ENCODE results near the gene CLN5. TPM values are rescaled to one million over a fixed set of nuclear protein-coding genes. Genes with fewer than 3 reads are reported as not detected.

The CLN5 gene
- total RNA-seq, 1 donor from 2014 or later = 15.0 TPM

DNA sequence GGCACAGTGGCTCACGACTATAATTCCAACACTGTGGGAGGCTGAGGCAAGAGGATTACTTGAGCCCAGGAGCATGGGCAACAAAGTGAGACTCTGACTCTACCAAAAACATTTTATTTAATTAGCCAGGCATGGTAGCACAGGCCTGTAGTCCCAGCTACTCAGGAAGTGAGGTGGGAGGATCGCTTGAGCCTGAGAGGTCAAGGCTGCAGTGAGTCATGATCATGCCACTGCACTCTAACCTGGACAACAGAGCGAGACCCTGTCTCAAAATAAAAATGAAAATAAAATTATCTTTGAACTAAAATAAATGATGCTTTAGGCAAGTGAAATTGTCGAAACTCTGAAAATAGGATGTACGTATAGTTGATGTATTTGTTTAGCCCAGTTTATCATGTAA is 8.2 kb upstream of the CLN5 start:
- intact Hi-C loops (cut with micrococcal nuclease) = no loop called here
- no peak for DNase-seq
- Histone ChIP-seq H3K4me3 (no peak overlapping the region), H3K36me3 (no peaks in the 10 kb centered on the region), H3K9me3 (replicated peaks) (no peaks in the 10 kb centered on the region), H3K27ac (replicated peaks) (no peak overlapping the region), H3K4me1 (peaks cover 8% of the 10 kb centered on the region), H3K27me3 (ENCODE audit: low read depth) (peaks cover 30% of the 10 kb centered on the region)
- TF ChIP-seq, protein P1, sequence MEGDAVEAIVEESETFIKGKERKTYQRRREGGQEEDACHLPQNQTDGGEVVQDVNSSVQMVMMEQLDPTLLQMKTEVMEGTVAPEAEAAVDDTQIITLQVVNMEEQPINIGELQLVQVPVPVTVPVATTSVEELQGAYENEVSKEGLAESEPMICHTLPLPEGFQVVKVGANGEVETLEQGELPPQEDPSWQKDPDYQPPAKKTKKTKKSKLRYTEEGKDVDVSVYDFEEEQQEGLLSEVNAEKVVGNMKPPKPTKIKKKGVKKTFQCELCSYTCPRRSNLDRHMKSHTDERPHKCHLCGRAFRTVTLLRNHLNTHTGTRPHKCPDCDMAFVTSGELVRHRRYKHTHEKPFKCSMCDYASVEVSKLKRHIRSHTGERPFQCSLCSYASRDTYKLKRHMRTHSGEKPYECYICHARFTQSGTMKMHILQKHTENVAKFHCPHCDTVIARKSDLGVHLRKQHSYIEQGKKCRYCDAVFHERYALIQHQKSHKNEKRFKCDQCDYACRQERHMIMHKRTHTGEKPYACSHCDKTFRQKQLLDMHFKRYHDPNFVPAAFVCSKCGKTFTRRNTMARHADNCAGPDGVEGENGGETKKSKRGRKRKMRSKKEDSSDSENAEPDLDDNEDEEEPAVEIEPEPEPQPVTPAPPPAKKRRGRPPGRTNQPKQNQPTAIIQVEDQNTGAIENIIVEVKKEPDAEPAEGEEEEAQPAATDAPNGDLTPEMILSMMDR (IDR thresholded peaks at IDR 0.05; ENCODE audit: borderline replicate concordance) = no peak

DNA sequence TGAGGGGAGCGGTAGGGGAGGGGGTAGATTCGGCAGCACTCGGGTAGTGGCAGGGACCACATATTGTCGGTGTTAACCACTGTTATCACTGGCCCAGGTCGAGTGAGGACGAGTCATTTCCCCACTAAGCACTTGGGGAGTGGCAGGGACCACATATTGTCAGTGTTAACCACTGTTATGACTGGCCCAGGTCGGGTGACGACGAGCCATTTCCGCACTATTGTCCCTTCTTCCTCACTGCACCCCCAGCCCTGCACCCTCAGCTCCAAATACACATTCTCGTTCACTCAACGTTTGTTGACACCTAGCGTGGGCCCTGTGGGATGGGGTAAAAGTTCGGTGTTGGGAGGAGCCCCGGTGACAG is 467 bp upstream of the CLN5 start:
- no peak for DNase-seq
- H3K4me1 ChIP-seq = peaks cover 32% of the 10 kb centered on the region
- H3K4me3 ChIP-seq = peak overlapping the region; percentile 77
- no peaks in the 10 kb centered on the region for H3K27me3 ChIP-seq (ENCODE audit: low read depth)
- intact Hi-C loops (cut with micrococcal nuclease) = no loop called here
- TF ChIP-seq, protein P1 (IDR thresholded peaks at IDR 0.05; ENCODE audit: borderline replicate concordance) = no peak
- H3K27ac ChIP-seq (replicated peaks) = peak overlapping the region; percentile 93
- H3K36me3 ChIP-seq = peaks cover 10% of the 10 kb centered on the region
- H3K9me3 ChIP-seq (replicated peaks) = no peaks in the 10 kb centered on the region

DNA sequence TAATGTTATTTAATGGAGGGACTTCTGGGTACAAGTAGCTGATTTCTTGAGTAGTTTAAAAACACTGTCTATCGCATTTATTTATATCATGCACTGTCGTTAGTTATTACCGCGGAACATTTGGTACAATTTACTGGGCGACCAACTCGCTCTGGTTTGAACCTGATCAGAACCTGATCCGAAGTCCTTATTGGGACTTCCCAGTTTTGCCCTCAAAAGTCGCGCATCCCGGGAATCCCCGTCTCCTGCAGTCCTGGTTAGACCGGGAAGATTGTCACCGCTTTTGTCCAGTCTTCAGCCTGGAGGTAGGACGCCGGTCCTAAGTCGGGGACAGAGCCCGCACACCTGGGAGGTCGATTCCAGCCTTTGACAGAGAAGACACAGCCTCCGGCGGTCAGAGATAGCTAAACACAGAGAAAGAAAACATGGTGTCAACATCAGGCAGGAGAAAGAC is 694 bp downstream of the CLN5 start:
- peak overlapping the region; percentile 77 for H3K4me3 ChIP-seq
- intact Hi-C loops (cut with micrococcal nuclease) = no loop called here

GRCh38 chr13:76993021-76993420 is 1.1 kb downstream of the CLN5 start:
- intact Hi-C loops (cut with micrococcal nuclease) = no loop called here
- TF ChIP-seq, protein P1 (IDR thresholded peaks at IDR 0.05; ENCODE audit: borderline replicate concordance) = no peak

More for the DNA sequence above, 694 bp downstream of the CLN5 start:
- no peaks in the 10 kb centered on the region for H3K9me3 ChIP-seq (replicated peaks)
- peak overlapping the region; percentile 93 for H3K27ac ChIP-seq (replicated peaks)
- H3K27me3 ChIP-seq (ENCODE audit: low read depth) = no peaks in the 10 kb centered on the region
- H3K4me1 ChIP-seq = peaks cover 32% of the 10 kb centered on the region
- DNase-seq = no peak
- TF ChIP-seq, protein P1 (IDR thresholded peaks at IDR 0.05; ENCODE audit: borderline replicate concordance) = no peak
- peaks cover 18% of the 10 kb centered on the region for H3K36me3 ChIP-seq

DNA sequence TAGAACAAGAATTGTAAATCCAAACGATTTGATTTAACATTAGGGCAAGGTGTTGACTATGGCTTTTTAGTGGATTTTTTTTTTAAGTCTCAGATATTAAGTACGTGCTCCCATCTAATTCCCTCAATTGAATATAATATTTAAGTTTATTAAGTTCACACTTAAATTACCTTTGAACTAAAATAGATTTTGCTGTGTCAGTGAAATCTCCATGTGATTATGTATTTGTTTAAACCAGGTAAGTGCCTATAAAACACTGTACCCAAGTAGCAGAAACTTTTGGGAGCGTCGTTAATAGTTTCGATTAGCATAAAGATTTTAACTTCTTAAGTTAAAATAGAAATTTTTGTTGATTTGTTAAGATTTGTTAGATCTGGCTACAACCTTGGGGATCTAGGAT is 1.6 kb downstream of the CLN5 start:
- Histone ChIP-seq H3K36me3 (peaks cover 26% of the 10 kb centered on the region), H3K27me3 (ENCODE audit: low read depth) (no peaks in the 10 kb centered on the region), H3K4me3 (peak overlapping the region; percentile 77), H3K9me3 (replicated peaks) (no peaks in the 10 kb centered on the region), H3K4me1 (peaks cover 32% of the 10 kb centered on the region), H3K27ac (replicated peaks) (peak overlapping the region; percentile 12)
- no peak for DNase-seq
- TF ChIP-seq, protein P1 (IDR thresholded peaks at IDR 0.05; ENCODE audit: borderline replicate concordance) = no peak
- intact Hi-C loops (cut with micrococcal nuclease) = no loop called here

More at GRCh38 chr13:76993021-76993420, 1.1 kb downstream of the CLN5 start:
- DNase-seq = no peak
- Histone ChIP-seq H3K4me3 (peak overlapping the region; percentile 77), H3K4me1 (peaks cover 32% of the 10 kb centered on the region), H3K27me3 (ENCODE audit: low read depth) (no peaks in the 10 kb centered on the region), H3K9me3 (replicated peaks) (no peaks in the 10 kb centered on the region), H3K27ac (replicated peaks) (peak overlapping the region; percentile 93), H3K36me3 (peaks cover 22% of the 10 kb centered on the region)
